Measurements from ENCODE around the gene TAF1C. TPM values are rescaled to one million over a fixed set of nuclear protein-coding genes. Genes with fewer than 3 reads are reported as not detected.

The TAF1C gene
- total and polyA plus RNA-seq, 2 of the 8 experiments (the other 6 are each of a cell fraction or from before 2014, with no cell fraction given) = 44.6 to 63.8 TPM

- Histone ChIP-seq H2BK15ac (ENCODE audit: low read length) (no peak overlapping the region), H3K4me1 (replicated peaks in 1 of 4; ENCODE audit: control insufficient read depth in 3 of 4, insufficient read depth in 4 of 4, low read length in 3 of 4) (peaks cover 0 to 3% (median under 1%) of the 10 kb centered on the region in 4 experiments; a peak in 3 of 7 replicates), H2AK5ac (ENCODE audit: low read depth, low read length) (no peak overlapping the region), H2BK120ac (replicated peaks; ENCODE audit: low read depth, low read length) (no peak overlapping the region), H4K5ac (ENCODE audit: insufficient read length, low read depth, low read length) (no peak overlapping the region), H3K79me2 (ENCODE audit: control insufficient read depth in 1 of 2, insufficient read depth in 2 of 2, low read length in 2 of 2) (no peaks in the 10 kb centered on the region), H4K8ac (ENCODE audit: extremely low read depth, insufficient read depth, low read length) (no peak overlapping the region), H3K23me2 (ENCODE audit: low read depth, low read length) (no peaks in the 10 kb centered on the region), H3K36me3 (ENCODE audit: control insufficient read depth in 2 of 4, insufficient read depth in 4 of 4, low read length in 3 of 4) (no peaks in the 10 kb centered on the region), H3K56ac (replicated peaks; ENCODE audit: insufficient read length, low read depth, low read length) (no peak overlapping the region), H2BK5ac (ENCODE audit: low read depth, low read length) (no peak overlapping the region), H3K14ac (ENCODE audit: insufficient read length) (no peak overlapping the region), H2BK12ac (ENCODE audit: low read depth, low read length) (no peak overlapping the region), H3K4me2 (ENCODE audit: insufficient read depth in 1 of 2, low read depth in 2 of 2, low read length in 2 of 2) (no peak overlapping the region), H4K20me1 (replicated peaks in 1 of 2; ENCODE audit: control insufficient read depth in 1 of 2, insufficient read depth in 2 of 2, low read length in 2 of 2) (no peaks in the 10 kb centered on the region), H3K9me3 (ENCODE audit: insufficient read depth in 2 of 2, low read depth in 1 of 2, low read length in 1 of 2) (no peaks in the 10 kb centered on the region; a peak in 1 of 4 replicates), H2BK20ac (ENCODE audit: low read length) (no peak overlapping the region), H2AFZ (ENCODE audit: low read length) (no peak overlapping the region), H3K27me3 (replicated peaks in 1 of 4; ENCODE audit: control insufficient read depth in 3 of 4, extremely low read depth in 1 of 4, insufficient read depth in 3 of 4, low read length in 3 of 4) (no peaks in the 10 kb centered on the region), H4K91ac (replicated peaks; ENCODE audit: insufficient read length, low read length) (no peak overlapping the region), H3K23ac (ENCODE audit: insufficient read length) (no peak overlapping the region), H3K9ac (replicated peaks in 1 of 4; ENCODE audit: extremely low read depth in 1 of 4, low read depth in 3 of 4, low read length in 3 of 4) (no peak overlapping the region), H3K4me3 (ENCODE audit: extremely low read depth in 1 of 4, insufficient read depth in 2 of 4, low read depth in 3 of 4, low read length in 4 of 4) (no peak overlapping the region), H3K27ac (ENCODE audit: low read depth, low read length) (no peak overlapping the region), H3K79me1 (ENCODE audit: low read depth, low read length) (no peaks in the 10 kb centered on the region), H3K18ac (ENCODE audit: extremely low read depth, low read length) (no peak overlapping the region), H3K4ac (replicated peaks; ENCODE audit: insufficient read length, low read depth, low read length) (no peak overlapping the region)
- TF ChIP-seq SUZ12 (IDR thresholded peaks at IDR 0.05; ENCODE audit: low read length) (no peak), CTBP2 (IDR thresholded peaks at IDR 0.05; ENCODE audit: borderline replicate concordance, insufficient read depth, insufficient read length, low read length) (no peak), YY1 (IDR thresholded peaks at IDR 0.05; ENCODE audit: low read depth, low read length) (no peak), POLR2AphosphoS5 (IDR thresholded peaks at IDR 0.05; ENCODE audit: low read depth, low read length) (no peak), SIRT6 (IDR thresholded peaks at IDR 0.05; ENCODE audit: low read length) (no peak), PHF8 (conservative IDR thresholded peaks at IDR 0.05; ENCODE audit: low read depth, low read length) (no peak), NANOG (IDR thresholded peaks at IDR 0.05; ENCODE audit: insufficient read depth, low read depth, low read length, poor library complexity, severe bottlenecking) (no peak), BACH1 (IDR thresholded peaks at IDR 0.05; ENCODE audit: low read length) (no peak)
- TF ChIP-seq, protein P1, sequence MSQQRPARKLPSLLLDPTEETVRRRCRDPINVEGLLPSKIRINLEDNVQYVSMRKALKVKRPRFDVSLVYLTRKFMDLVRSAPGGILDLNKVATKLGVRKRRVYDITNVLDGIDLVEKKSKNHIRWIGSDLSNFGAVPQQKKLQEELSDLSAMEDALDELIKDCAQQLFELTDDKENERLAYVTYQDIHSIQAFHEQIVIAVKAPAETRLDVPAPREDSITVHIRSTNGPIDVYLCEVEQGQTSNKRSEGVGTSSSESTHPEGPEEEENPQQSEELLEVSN (IDR thresholded peaks at IDR 0.05) = no peak
- DNase-seq (ENCODE audit: low read depth in 1 of 2, low spot score in 2 of 2) = no peak
- 93% methylated on average over 7 of the region's 7 CpGs; no CpG with 5 or more reads in 1 of the 2 experiments for WGBS, 2 experiments (ENCODE audit: extremely low coverage in 1 of 2, insufficient coverage in 1 of 2, insufficient read length in 1 of 2, insufficient replicate concordance in 2 of 2, low coverage in 1 of 2, low lambda C conversion rate in 2 of 2, missing lambda C conversion rate in 1 of 2)
- POLR2A ChIA-PET (ENCODE audit: partially characterized antibody) = no interaction called here
- no peak for FAIRE-seq
- CTCF ChIA-PET (ENCODE audit: partially characterized antibody) = no interaction called here
These were observed 6.6 kb upstream of the TAF1C start for GRCh38 chr16:84193480-84193879.
